NCI-H226 (cell line): Measurements from ENCODE around the gene TRIM25.

Experiments
- DNase-seq: peaks from one replicate; pipeline ENCODE4 v3.0.0-alpha.2; 2015

TRIM25 gene

DNA sequence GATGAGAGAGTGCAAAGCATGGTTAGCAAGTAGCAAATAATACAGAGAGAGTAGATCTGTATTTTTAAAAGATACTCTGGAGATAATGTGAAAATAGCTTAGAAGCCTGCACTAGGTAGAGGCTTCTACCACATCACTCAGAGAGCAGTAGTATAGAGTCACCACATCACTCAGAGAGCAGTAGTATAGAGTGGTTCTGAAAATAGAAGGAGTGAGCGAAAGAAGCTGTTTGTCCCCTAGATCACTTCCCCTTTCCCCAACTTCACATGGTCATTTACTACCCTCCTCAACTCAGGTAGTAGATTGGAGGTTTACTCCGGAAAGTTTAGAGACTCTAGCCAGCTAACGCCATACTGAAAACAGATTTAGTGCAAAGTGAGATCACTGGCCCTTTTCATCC is 62.8 kb downstream of the TRIM25 start:
- DNase-seq = no peak

DNA sequence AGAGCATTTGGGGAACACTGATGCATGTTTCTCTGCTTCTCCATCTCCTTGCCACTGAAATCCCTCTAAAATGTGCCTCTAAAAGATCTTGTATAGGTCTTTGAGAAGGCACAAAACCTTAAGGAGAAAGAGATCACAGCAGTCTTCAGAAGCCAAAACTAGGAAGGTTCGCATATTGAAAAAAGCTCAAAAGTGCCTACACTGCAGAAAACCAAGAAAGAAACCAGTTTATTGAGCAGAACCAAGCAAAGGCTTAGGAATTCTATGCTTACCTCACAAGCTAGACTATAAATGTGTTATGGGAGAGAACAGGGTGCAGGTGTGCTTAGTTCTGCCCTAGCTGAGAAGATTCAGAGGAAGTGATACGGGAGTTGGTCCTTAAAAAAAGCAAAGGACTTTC is 63.3 kb downstream of the TRIM25 start:
- DNase-seq = no peak

DNA sequence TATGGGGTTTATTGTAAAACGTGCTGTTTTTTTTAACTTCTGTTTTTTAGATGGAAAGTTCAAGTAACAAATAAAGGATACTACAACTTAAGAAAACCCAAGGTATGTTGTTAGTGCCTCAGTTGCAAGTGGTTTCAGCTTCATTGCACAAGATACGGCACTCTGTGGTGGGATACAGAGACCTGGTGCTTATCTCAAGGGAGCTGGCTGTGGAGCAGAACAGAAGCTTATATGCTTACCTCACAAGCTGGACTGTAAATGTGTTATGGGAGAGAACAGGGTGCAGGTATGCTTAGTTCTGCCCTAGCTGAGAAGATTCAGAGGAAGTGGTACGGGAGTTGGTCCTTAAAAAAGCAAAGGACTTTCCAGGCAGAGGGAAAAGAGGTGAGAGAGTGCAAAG is 64.7 kb downstream of the TRIM25 start:
- DNase-seq = no peak

DNA sequence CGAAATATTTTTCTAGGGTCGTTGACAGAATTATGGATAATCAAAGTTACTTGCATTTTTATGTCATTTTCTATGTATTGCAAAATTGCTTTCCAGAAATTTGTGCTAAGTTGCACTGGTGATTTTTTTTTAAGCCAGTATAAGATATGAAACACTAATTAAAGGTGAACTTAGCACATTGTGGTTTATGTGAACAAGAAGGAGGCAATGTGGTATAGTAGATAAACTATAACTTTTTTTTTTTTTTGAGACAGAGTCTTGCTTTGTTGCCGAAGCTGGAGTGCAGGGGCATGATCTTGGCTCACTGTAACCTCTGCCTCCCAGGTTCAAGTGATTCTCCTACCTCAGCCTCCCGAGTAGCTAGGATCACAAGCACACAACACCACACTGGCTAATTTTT is 66.7 kb downstream of the TRIM25 start:
- DNase-seq = no peak

DNA sequence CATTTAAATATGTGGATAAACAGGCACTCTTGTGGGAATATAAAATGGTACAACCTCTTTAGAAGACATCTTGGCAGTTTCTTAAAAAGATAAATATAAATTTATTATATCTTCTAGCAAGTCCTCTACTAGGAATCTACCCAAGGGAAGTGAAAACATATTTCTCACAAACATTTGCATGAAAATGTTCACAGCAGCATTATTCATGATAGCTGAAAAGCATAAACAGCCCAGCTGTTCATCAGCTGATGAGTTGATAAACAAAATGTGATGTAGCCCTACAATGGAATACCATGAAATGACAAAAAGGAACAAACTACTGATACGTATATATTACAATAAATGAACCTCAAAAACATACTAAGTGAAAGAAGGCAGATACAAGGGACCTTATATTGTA is 67.9 kb downstream of the TRIM25 start:
- no peak for DNase-seq

DNA sequence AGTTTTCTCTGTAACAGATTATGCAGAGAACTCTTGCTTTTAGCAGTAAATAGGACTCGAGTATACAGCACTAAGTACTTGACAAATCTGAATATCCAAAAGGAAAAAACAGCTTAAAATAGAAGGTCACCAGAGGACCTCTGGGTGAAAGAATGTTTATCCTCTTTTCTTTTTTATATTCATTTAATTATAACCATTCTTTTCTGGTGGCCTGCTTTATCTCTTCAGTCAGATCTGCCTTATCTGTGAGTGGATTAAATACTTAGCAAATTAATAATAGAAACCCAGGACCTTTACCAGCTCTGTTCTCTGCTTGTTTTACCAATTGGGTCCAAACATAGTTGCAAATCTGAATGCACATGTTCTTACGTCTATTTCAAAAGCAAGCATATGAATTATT is 71.3 kb downstream of the TRIM25 start:
- DNase-seq = no peak

DNA sequence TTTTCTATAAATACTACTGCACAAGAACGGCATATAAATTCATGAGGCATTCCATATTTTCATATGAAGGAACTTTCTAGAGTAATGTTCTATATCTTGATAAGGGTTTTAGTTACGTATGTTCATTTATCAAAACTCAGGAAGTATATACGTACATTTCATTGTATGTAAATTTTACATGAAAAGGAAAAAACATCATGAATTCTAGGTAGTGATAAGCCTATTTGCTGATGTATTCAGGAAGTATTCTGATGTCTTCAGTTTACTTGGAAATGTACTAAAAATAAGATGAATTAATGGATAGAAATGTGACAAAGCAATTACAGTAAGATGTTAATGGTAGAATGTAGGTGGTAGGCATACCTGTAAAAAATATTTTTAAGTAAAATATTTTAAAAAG is 75.2 kb downstream of the TRIM25 start:
- DNase-seq = no peak
